ENCODE measurements around the gene INF2.

DNA sequence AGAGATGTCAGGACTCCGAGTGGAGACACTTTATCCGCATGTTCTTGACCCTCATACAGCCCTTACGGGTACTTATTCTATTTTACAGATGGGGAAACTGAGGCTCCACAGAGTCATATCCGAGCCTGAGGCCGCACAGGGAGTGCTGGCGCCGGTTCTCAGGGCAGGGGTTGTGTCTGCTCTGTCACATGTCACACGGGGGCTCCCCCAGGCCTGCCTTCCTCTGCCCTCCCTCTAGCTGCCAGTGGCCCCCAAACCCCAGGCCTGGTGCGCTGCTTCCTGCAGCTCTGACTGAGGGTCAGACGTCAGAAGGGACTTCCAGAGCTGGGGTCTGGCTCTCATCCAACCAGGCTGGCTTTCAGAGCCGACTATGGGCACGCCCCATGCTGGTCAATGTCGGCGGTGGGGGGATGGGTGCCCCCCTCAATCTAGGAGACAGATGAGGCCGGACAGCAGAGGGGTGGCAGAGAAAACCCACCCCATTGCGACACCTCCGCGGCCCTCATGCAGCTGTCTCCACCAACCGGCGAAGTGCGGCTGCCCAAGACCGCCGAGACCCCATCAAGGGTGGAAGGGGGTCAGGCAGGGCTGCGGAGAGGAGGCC lies 811 bp upstream of the INF2 start:
- TF ChIP-seq, protein P1, sequence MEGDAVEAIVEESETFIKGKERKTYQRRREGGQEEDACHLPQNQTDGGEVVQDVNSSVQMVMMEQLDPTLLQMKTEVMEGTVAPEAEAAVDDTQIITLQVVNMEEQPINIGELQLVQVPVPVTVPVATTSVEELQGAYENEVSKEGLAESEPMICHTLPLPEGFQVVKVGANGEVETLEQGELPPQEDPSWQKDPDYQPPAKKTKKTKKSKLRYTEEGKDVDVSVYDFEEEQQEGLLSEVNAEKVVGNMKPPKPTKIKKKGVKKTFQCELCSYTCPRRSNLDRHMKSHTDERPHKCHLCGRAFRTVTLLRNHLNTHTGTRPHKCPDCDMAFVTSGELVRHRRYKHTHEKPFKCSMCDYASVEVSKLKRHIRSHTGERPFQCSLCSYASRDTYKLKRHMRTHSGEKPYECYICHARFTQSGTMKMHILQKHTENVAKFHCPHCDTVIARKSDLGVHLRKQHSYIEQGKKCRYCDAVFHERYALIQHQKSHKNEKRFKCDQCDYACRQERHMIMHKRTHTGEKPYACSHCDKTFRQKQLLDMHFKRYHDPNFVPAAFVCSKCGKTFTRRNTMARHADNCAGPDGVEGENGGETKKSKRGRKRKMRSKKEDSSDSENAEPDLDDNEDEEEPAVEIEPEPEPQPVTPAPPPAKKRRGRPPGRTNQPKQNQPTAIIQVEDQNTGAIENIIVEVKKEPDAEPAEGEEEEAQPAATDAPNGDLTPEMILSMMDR (IDR thresholded peaks at IDR 0.05), result no peak
- no peak for TF ChIP-seq POLR2A (IDR thresholded peaks at IDR 0.05)

All from esophagus squamous epithelium (tissue), 4 donors.